HG03103 (cell line): ENCODE results near the gene NLRP5.
"Not testable (repeated sequence)": the region's sequence is repeated elsewhere in the genome, so short reads cannot be mapped to it uniquely, and the experiment has no call there.

ENCODE experiments used
- ATAC-seq: cut with Tn5 transposase; IDR thresholded peaks from one replicate; pipeline ENCODE4 v1.9.1; 2021; ENCODE audit warnings: low read depth; ENCODE audit not compliant: unreplicated experiment

NLRP5 gene

GRCh38 chr19:56097776-56098175 is 111.2 kb downstream of the NLRP5 start:
- ATAC-seq: no peak

DNA sequence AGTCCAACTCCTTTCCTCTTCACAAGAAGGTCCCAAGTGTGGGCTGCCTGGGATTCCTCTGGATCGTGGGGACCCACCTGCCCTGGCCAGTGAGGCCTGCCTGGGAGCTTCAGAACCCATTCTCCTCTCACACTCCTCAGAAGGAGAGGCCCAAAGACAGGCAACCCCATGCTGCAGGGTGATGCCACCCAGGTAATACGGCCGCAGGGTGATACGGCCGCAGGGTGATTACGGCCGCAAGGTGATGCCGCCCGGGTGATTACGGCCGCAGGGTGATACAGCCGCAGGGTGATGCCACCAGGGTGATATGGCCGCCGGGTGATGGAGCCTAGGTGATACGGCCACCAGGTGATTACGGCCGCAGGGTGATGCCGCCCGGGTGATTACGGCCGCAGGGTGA is 111.7 kb downstream of the NLRP5 start:
- ATAC-seq: not testable (repeated sequence)

- no peak for ATAC-seq
Measured at GRCh38 chr19:56098731-56099568, 112.4 kb downstream of the NLRP5 start.

- ATAC-seq: no peak
Measured at GRCh38 chr19:56099638-56100539, 113.3 kb downstream of the NLRP5 start.

DNA sequence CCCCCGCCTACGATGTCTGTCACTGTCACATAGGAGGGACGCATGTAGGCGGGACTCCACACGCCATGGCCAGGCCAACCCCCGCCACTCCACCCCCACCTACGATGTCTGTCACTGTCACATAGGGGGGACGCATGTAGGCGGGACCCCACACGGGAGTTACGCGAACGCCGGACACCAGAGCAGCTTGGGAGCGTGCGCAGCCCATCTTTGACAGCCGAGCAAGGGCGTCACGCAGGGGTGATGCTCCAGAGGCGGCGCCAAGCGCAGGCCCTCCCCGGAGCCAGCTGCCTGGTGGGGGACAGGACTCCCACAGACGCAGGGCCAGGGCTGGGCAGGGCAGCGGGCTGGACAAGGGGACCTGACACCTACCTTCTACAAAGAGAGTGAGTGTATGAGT is 114.5 kb downstream of the NLRP5 start:
- no peak for ATAC-seq

DNA sequence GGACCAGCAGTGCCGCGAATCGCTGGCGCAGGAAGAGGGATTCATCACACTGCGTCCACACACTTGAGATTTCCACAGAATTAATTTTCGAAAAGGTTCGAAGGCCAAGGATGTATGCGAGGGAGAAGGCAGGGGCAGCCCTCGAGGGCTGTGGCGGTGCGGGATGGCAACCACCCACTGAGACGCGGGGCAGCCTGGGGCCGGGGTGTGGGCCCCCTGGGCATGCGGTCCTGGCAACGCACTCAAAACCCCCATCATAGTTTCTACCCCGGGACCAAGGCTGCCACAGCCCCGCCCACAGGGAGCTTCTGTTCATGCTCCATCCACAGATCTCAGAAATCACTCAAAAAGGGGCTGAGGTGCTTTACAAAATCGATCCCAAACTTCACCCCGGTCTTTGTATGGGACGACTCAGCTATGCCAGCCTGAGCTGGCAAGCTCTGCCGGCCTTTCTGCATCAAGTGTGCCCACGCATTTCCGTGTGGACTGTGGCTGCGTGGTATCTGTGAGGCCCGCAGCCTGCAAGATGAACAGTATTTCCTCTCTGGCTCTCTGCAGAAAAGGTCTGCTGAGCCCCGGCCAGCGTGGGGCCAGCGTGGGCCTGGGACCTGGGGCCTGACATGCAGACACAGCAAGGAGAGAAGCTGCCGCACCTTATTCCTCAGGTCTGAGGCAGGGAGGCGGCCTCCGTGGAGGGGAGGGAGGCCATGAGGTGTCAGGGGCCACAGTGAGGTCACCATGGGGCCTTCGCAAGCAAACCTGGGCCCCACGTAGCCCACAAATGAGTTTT is 115.4 kb downstream of the NLRP5 start:
- ATAC-seq: no peak

GRCh38 chr19:56103027-56103614 is 116.5 kb downstream of the NLRP5 start:
- ATAC-seq: no peak

- ATAC-seq: no peak
Measured at GRCh38 chr19:56104423-56104822, 117.8 kb downstream of the NLRP5 start.

DNA sequence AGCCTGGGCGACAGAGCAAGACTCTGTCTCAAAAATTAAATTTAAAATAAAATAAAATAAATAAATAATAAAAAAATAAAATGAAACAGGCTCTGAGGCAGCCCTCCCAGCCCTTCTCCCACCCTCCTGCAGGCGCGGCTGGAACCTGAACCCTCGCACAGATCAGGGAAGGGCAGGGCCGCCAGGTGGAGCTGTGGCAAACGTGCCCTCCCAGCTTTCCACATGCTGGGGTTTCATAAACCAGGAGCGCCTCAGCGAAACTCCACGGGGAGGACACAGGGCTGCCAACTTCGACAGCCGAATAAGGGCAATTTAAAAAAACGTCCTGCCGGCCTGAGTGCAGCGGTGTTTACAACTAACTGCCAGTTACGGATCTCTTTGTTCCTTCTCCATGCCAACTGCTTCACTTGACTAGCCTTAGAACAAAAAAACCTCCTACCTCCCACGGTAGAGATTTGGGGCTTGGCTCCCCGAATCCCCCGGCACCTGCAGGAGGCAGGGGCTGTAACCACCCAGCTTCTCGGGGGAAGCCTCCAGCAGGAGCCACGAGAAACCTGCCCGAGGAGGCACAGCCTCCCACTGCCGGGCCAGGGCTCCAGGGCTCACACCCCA is 118.6 kb downstream of the NLRP5 start:
- ATAC-seq: no peak

GRCh38 chr19:56105831-56106396 is 119.3 kb downstream of the NLRP5 start:
- not testable (repeated sequence) for ATAC-seq

- ATAC-seq: no peak
Measured at GRCh38 chr19:56106397-56106849, 119.8 kb downstream of the NLRP5 start.

DNA sequence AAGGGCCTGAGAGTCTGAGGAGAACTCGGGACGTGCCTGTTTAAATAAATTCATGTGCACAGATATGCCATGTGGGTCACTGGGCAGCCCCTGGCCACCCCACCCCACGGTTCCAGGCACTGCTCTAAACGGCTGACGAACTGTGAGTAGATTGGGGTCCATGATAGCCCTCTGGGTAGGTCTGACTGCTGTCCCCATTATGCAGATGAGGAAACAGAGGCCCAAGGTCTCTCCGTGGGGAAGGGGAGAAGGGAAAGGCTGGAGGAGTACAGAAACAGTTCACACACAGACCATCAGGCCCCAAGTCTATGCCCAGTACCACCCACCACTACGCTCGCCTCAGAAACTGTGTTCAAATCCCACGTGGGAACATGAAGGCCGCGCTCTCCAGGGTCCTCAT is 120.4 kb downstream of the NLRP5 start:
- ATAC-seq: no peak

DNA sequence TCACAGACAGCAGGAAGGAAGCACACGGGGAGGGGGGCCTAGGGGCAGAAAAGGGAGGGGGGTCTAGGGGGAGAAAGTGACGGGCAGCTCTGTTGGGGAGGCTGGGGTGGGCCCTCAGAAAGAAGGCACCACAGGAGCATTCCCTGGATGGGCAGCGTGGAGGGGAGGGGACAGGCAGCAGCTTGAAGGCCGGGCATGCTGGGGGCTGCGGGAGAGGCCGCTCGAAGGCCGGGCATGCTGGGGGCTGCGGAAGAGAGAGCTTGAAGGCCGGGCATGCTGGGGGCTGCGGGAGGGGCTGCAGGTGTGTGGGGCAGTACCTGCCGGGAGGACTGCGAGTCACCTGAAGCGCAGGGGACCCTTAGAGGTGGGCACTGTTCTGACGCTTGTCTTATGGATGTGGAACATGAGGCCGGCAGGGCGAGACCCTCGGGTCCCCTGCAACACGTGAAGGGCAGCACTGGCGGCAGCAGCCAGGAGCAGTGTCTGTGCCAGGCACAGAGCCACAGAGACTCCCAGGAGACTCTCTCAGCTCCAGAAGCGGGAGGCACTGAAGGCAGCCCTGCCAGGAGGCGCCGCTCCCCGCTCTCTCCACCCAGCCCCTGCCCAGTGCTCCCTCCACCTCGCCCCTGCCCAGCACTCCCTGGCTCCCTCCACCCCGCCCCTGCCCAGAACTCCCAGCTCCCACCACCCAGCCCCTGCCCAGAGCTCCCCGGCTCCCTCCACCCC is 121.2 kb downstream of the NLRP5 start:
- no peak for ATAC-seq

- ATAC-seq: no peak
Measured at GRCh38 chr19:56108447-56109195, 122.0 kb downstream of the NLRP5 start.

DNA sequence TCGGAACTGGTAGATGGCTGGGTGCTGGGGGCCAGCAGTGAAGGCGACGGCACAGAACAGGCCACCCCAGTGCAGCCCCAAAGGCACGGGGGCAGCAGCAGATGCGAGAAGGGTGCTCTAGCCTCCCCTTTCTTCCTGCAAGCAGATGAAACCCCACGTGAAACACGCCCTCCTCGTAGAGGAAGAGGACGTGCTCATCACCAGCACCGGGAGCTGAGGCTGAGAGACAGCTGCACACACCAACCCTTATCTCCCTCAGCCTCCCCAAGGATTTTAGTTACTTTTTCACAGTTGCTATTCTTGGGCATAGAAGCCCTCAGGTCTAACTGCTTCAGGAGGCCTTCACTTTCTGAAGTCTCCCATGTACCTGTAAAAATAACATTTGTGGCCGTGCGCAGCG is 122.7 kb downstream of the NLRP5 start:
- no peak for ATAC-seq

GRCh38 chr19:56110515-56111448 is 124.2 kb downstream of the NLRP5 start:
- no peak for ATAC-seq
